ENCODE data around the gene LMBRD1.

LMBRD1 gene

GRCh38 chr6:69627625-69628024 lies 169.2 kb downstream of the LMBRD1 start:
- DNase-seq = no peak

DNA sequence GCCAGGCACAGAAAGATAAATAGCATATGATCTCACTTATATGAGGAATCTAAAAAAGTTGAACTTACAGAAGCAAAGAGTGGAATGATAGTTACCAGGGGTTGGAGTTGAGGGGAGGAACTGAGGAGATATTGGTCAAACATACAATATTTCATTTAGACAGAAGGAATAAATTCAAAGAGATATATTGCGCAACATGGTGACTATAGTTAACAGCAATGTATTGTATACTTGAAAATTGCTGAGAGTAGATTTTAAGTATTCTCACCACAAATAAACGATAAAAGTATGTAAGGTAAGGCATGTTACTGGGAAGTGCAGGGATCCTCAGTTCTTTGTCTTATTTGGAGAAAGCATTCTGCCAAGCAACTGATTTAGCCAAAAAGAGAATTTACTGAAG lies 171.9 kb downstream of the LMBRD1 start:
- no peak for DNase-seq

Data from activated CD4-positive, alpha-beta T cell treated with anti-CD3 and anti-CD28 coated beads, Interleukin-2, amount 50 U/mL, for 16 hours (primary cell).